ENCODE measurements around the gene ARL6. TPM values are rescaled to one million over a fixed set of nuclear protein-coding genes. Genes with fewer than 3 reads are reported as not detected.
"Not testable (repeated sequence)": the region's sequence is repeated elsewhere in the genome, so short reads cannot be mapped to it uniquely, and the experiment has no call there.

The ARL6 gene
- total and polyA plus RNA-seq, 2 donors (not counting 3 experiments of a cell fraction or from before 2014, with no cell fraction given) = 3.6 to 5.8 TPM

- H3K79me2 ChIP-seq (ENCODE audit: control insufficient read depth, insufficient read depth, low read length) = peaks cover 8% of the 10 kb centered on the region
- no peak overlapping the region for H3K9ac ChIP-seq (replicated peaks; ENCODE audit: extremely low read depth, insufficient read depth, low read length)
- no TSS peak for BruUV-seq (replicated peaks)
- no peaks in the 10 kb centered on the region for H3K9me1 ChIP-seq (replicated peaks; ENCODE audit: control insufficient read depth, extremely low read depth, insufficient read depth, low read length)
- CTCF ChIA-PET = no interaction called here
- no peak for FAIRE-seq
- intact Hi-C loops (cut with micrococcal nuclease) (no loop called here), dilution Hi-C loops (cut with MboI; ENCODE audit: extremely low pct_ligation_motif_present, low sequenced_read_pairs) (no loop called here)
- DNase-seq (ENCODE audit: low read depth, low spot score) = no peak
- POLR2A ChIA-PET = no interaction called here
- no peaks in the 10 kb centered on the region for H3K36me3 ChIP-seq (ENCODE audit: control insufficient read depth in 2 of 2, extremely low read depth in 1 of 2, insufficient read depth in 2 of 2, low read length in 2 of 2)
- no peak overlapping the region for H3K4me2 ChIP-seq (ENCODE audit: insufficient read depth, low read length)
- H3K4me1 ChIP-seq (ENCODE audit: control insufficient read depth, extremely low read depth, insufficient read depth, low read length) = no peaks in the 10 kb centered on the region
- no peak overlapping the region for H3K4me3 ChIP-seq (replicated peaks in 1 of 3; ENCODE audit: insufficient read depth in 1 of 3, low read depth in 1 of 3, low read length in 3 of 3)
- H4K20me1 ChIP-seq (replicated peaks; ENCODE audit: control insufficient read depth, extremely low read depth, insufficient read depth, low read length) = peaks cover 4% of the 10 kb centered on the region
- H3K27ac ChIP-seq (ENCODE audit: insufficient read depth, low read depth, low read length) = no peak overlapping the region
- no peak for TF ChIP-seq MAX (IDR thresholded peaks at IDR 0.05; ENCODE audit: insufficient read depth, insufficient read length)
- no peaks in the 10 kb centered on the region for H3K27me3 ChIP-seq (ENCODE audit: control insufficient read depth in 2 of 2, insufficient read depth in 2 of 2, low read length in 2 of 2)
- H3K9me3 ChIP-seq (replicated peaks; ENCODE audit: control insufficient read depth, insufficient read depth, low read length) = no peaks in the 10 kb centered on the region
- H2AFZ ChIP-seq (ENCODE audit: low read depth, low read length) = no peak overlapping the region
Observed at GRCh38 chr3:97830638-97831037, 66.1 kb downstream of the ARL6 start.

- Histone ChIP-seq H3K4me3 (replicated peaks in 1 of 3; ENCODE audit: insufficient read depth in 1 of 3, low read depth in 1 of 3, low read length in 3 of 3) (no peak overlapping the region), H3K9me1 (replicated peaks; ENCODE audit: control insufficient read depth, extremely low read depth, insufficient read depth, low read length) (no peaks in the 10 kb centered on the region), H3K4me1 (ENCODE audit: control insufficient read depth, extremely low read depth, insufficient read depth, low read length) (no peaks in the 10 kb centered on the region), H3K27me3 (ENCODE audit: control insufficient read depth in 2 of 2, insufficient read depth in 2 of 2, low read length in 2 of 2) (no peaks in the 10 kb centered on the region), H3K9me3 (replicated peaks; ENCODE audit: control insufficient read depth, insufficient read depth, low read length) (no peaks in the 10 kb centered on the region), H3K79me2 (ENCODE audit: control insufficient read depth, insufficient read depth, low read length) (peaks cover 8% of the 10 kb centered on the region), H3K9ac (replicated peaks; ENCODE audit: extremely low read depth, insufficient read depth, low read length) (no peak overlapping the region), H4K20me1 (replicated peaks; ENCODE audit: control insufficient read depth, extremely low read depth, insufficient read depth, low read length) (peaks cover 4% of the 10 kb centered on the region), H2AFZ (ENCODE audit: low read depth, low read length) (no peak overlapping the region), H3K36me3 (ENCODE audit: control insufficient read depth in 2 of 2, extremely low read depth in 1 of 2, insufficient read depth in 2 of 2, low read length in 2 of 2) (no peaks in the 10 kb centered on the region), H3K4me2 (ENCODE audit: insufficient read depth, low read length) (no peak overlapping the region), H3K27ac (ENCODE audit: insufficient read depth, low read depth, low read length) (no peak overlapping the region)
- DNase-seq (ENCODE audit: low read depth, low spot score) (no peak), FAIRE-seq (no peak)
- dilution Hi-C loops (cut with MboI; ENCODE audit: extremely low pct_ligation_motif_present, low sequenced_read_pairs) (no loop called here), intact Hi-C loops (cut with micrococcal nuclease) (no loop called here)
- CTCF ChIA-PET = interaction anchor here (1.0 kb wide), 1 partner anchor 9 kb away, joined by 4 read pairs; the partner anchor contains the start of gene CRYBG3
- no TSS peak for BruUV-seq (replicated peaks)
- no peak for TF ChIP-seq POLR2A (IDR thresholded peaks at IDR 0.05; ENCODE audit: low read depth, low read length)
- TF ChIP-seq JUN (IDR thresholded peaks at IDR 0.05; ENCODE audit: borderline replicate concordance, insufficient read depth, insufficient read length, low read depth) = no peak
- TF ChIP-seq FOS (IDR thresholded peaks at IDR 0.05; ENCODE audit: borderline replicate concordance, insufficient read depth, low read length) = no peak
- no peak for TF ChIP-seq MAX (IDR thresholded peaks at IDR 0.05; ENCODE audit: insufficient read depth, insufficient read length)
- no peak for TF ChIP-seq POLR2AphosphoS5 (IDR thresholded peaks at IDR 0.05; ENCODE audit: insufficient read depth, low read depth, low read length)
- TF ChIP-seq MYC (IDR thresholded peaks at IDR 0.05; ENCODE audit: low read depth, low read length) = no peak
- no peak for TF ChIP-seq GATA2 (IDR thresholded peaks at IDR 0.05; ENCODE audit: insufficient read depth, insufficient read length, low read depth, low read length)
- TF ChIP-seq CTCF (IDR thresholded peaks at IDR 0.05; ENCODE audit: extremely low read depth in 1 of 2, insufficient read depth in 1 of 2, low read depth in 1 of 2, low read length in 2 of 2) = no peak
- no peak for TF ChIP-seq EZH2 (IDR thresholded peaks at IDR 0.05; ENCODE audit: borderline replicate concordance, low read depth, low read length, severe bottlenecking)
- POLR2A ChIA-PET = no interaction called here
Observed at GRCh38 chr3:97831140-97831539, 66.6 kb downstream of the ARL6 start.

- H3K9me3 ChIP-seq (replicated peaks; ENCODE audit: control insufficient read depth, insufficient read depth, low read length); H4K20me1 ChIP-seq (replicated peaks; ENCODE audit: control insufficient read depth, extremely low read depth, insufficient read depth, low read length); H3K4me1 ChIP-seq (ENCODE audit: control insufficient read depth, extremely low read depth, insufficient read depth, low read length); H3K79me2 ChIP-seq (ENCODE audit: control insufficient read depth, insufficient read depth, low read length); FAIRE-seq; H3K9ac ChIP-seq (replicated peaks; ENCODE audit: extremely low read depth, insufficient read depth, low read length); H3K9me1 ChIP-seq (replicated peaks; ENCODE audit: control insufficient read depth, extremely low read depth, insufficient read depth, low read length); CTCF ChIA-PET; H3K4me2 ChIP-seq (ENCODE audit: insufficient read depth, low read length); H2AFZ ChIP-seq (ENCODE audit: low read depth, low read length); H3K27me3 ChIP-seq (ENCODE audit: control insufficient read depth in 2 of 2, insufficient read depth in 2 of 2, low read length in 2 of 2); dilution Hi-C loops (cut with MboI; ENCODE audit: extremely low pct_ligation_motif_present, low sequenced_read_pairs); H3K36me3 ChIP-seq (ENCODE audit: control insufficient read depth in 2 of 2, extremely low read depth in 1 of 2, insufficient read depth in 2 of 2, low read length in 2 of 2); H3K27ac ChIP-seq (ENCODE audit: insufficient read depth, low read depth, low read length); intact Hi-C loops (cut with micrococcal nuclease); H3K4me3 ChIP-seq (replicated peaks in 1 of 3; ENCODE audit: insufficient read depth in 1 of 3, low read depth in 1 of 3, low read length in 3 of 3); DNase-seq (ENCODE audit: low read depth, low spot score); BruUV-seq (replicated peaks); POLR2A ChIA-PET: not testable (repeated sequence)
Observed at GRCh38 chr3:97833184-97833583, 68.6 kb downstream of the ARL6 start.

Data from endothelial cell of umbilical vein (primary cell).